Hepatocyte (in vitro differentiated cells): ENCODE data around the gene MAGI3. TPM values are rescaled to one million over a fixed set of nuclear protein-coding genes. Genes with fewer than 3 reads are reported as not detected.

Experiments
- DNase-seq: peaks from one replicate; pipeline ENCODE4 v3.0.0-alpha.2; 2016; ENCODE audit warnings: low spot score
- H2AFZ ChIP-seq: fragments of 200-600 bp; sonication (generic); 2 replicates; pipeline ENCODE4 v1.6.0; 2016; ENCODE audit warnings: antibody characterized with exemption, mild to moderate bottlenecking
- H3K27ac ChIP-seq: fragments of 200-600 bp; sonication (generic); 2 replicates; pipeline ENCODE4 v1.5.1; 2016; ENCODE audit warnings: mild to moderate bottlenecking
- H3K27me3 ChIP-seq: fragments of 200-600 bp; sonication (generic); 2 replicates; pipeline ENCODE4 v1.6.1; 2016
- H3K36me3 ChIP-seq: fragments of 200-600 bp; sonication (generic); replicated peaks from 2 replicates; pipeline ENCODE4 v1.5.1; 2016; ENCODE audit warnings: low read depth; ENCODE audit not compliant: insufficient read depth
- H3K4me1 ChIP-seq: fragments of 200-600 bp; sonication (generic); 2 replicates; pipeline ENCODE4 v1.5.1; 2016; ENCODE audit warnings: mild to moderate bottlenecking, moderate library complexity; ENCODE audit not compliant: insufficient read depth
- H3K4me2 ChIP-seq: fragments of 200-600 bp; sonication (generic); 2 replicates; pipeline ENCODE4 v1.6.0; 2016
- H3K4me3 ChIP-seq: fragments of 200-600 bp; sonication (generic); 2 replicates; pipeline ENCODE4 v1.5.1; 2016; ENCODE audit warnings: mild to moderate bottlenecking
- H3K79me2 ChIP-seq: fragments of 200-600 bp; sonication (generic); 2 replicates; pipeline ENCODE4 v1.6.0; 2017; ENCODE audit warnings: mild to moderate bottlenecking
- H3K9me2 ChIP-seq: fragments of 200-600 bp; sonication (generic); replicated peaks from 2 replicates; pipeline ENCODE4 v1.6.0; 2017; ENCODE audit warnings: mild to moderate bottlenecking; ENCODE audit not compliant: insufficient read depth
- H3K9me3 ChIP-seq: fragments of 200-600 bp; sonication (generic); 2 replicates; pipeline ENCODE4 v1.5.1; 2016; ENCODE audit warnings: low read depth, mild to moderate bottlenecking
- H4K20me1 ChIP-seq: fragments of 200-600 bp; sonication (generic); 2 replicates; pipeline ENCODE4 v1.6.0; 2016; ENCODE audit warnings: mild to moderate bottlenecking; ENCODE audit not compliant: insufficient read depth, poor library complexity, severe bottlenecking
- CTCF ChIP-seq: fragments of 200-600 bp; sonication (generic); IDR thresholded peaks from 2 replicates; pipeline ENCODE4 v1.5.1; 2016; ENCODE audit warnings: antibody characterized with exemption, mild to moderate bottlenecking; ENCODE audit not compliant: poor library complexity
- EZH2 ChIP-seq: fragments of 200-600 bp; sonication (generic); IDR thresholded peaks from 2 replicates; pipeline ENCODE4 v1.6.1; 2016; ENCODE audit warnings: antibody characterized with exemption, mild to moderate bottlenecking, borderline replicate concordance
- EZH2phosphoT487 ChIP-seq: fragments of 200-600 bp; sonication (generic); IDR thresholded peaks from one replicate; pipeline ENCODE4 v1.6.1; 2018; ENCODE audit warnings: antibody characterized with exemption, mild to moderate bottlenecking, low read depth, moderate library complexity; ENCODE audit not compliant: unreplicated experiment, severe bottlenecking
- WGBS: methylation state at CpG from one replicate; pipeline ENCODE4 v1.1.6; 2016; ENCODE audit warnings: low lambda C conversion rate; ENCODE audit errors: missing lambda C conversion rate; 5-methylcytosine and 5-hydroxymethylcytosine counted together
- polyA plus RNA-seq: library from polyadenylated mRNA; unstranded; fragments of >200 nt; fragmentation: Nextera tagmentation; extraction: Ambion mirVana; gene quantifications from 2 replicates; pipeline ENCODE4 v1.2.1, GENCODE V29; 2016
- total RNA-seq: library from RNA; depleted of rRNA; stranded (reverse); fragments of >200 nt; gene quantifications from 2 replicates; pipeline ENCODE4 v1.2.3, GENCODE V29; 2014

MAGI3 gene
- total and polyA plus RNA-seq, 2 experiments from 2014 or later = 15.9 to 22.4 TPM

- H3K36me3 ChIP-seq = no peaks in the 10 kb centered on the region
- H3K4me2 ChIP-seq = no peak overlapping the region
- H3K9me2 ChIP-seq = no peaks in the 10 kb centered on the region
- no peaks in the 10 kb centered on the region for H3K27me3 ChIP-seq
- peaks cover 15% of the 10 kb centered on the region for H3K4me1 ChIP-seq
- TF ChIP-seq EZH2 (no peak), CTCF (no peak), EZH2phosphoT487 (no peak)
- no peak for DNase-seq
- peaks cover 74% of the 10 kb centered on the region for H3K79me2 ChIP-seq
- 79% methylated on average over 3 of the region's 3 CpGs for WGBS
- peak overlapping the region; percentile 7 for H3K27ac ChIP-seq
- no peaks in the 10 kb centered on the region for H4K20me1 ChIP-seq
- H3K9me3 ChIP-seq = no peaks in the 10 kb centered on the region
- no peak overlapping the region for H3K4me3 ChIP-seq
- H2AFZ ChIP-seq = no peak overlapping the region
Measured at GRCh38 chr1:113540335-113540734, 150.0 kb downstream of the MAGI3 start.

GRCh38 chr1:113541106-113541505 lies 150.8 kb downstream of the MAGI3 start:
- peak overlapping the region; percentile 7 for H3K27ac ChIP-seq
- no peak overlapping the region for H3K4me2 ChIP-seq
- TF ChIP-seq CTCF (no peak), EZH2phosphoT487 (no peak), EZH2 (no peak)
- H2AFZ ChIP-seq = no peak overlapping the region
- no peaks in the 10 kb centered on the region for H3K27me3 ChIP-seq
- no peaks in the 10 kb centered on the region for H3K36me3 ChIP-seq
- WGBS = 82% methylated on average over 2 of the region's 2 CpGs
- no peaks in the 10 kb centered on the region for H3K9me3 ChIP-seq
- H3K79me2 ChIP-seq = peaks cover 80% of the 10 kb centered on the region
- peaks cover 15% of the 10 kb centered on the region for H3K4me1 ChIP-seq
- no peaks in the 10 kb centered on the region for H4K20me1 ChIP-seq
- H3K9me2 ChIP-seq = no peaks in the 10 kb centered on the region
- H3K4me3 ChIP-seq = no peak overlapping the region
- DNase-seq = no peak

- Histone ChIP-seq H3K36me3 (no peaks in the 10 kb centered on the region), H3K4me2 (no peak overlapping the region), H3K9me2 (no peaks in the 10 kb centered on the region), H3K4me3 (no peak overlapping the region), H3K27me3 (no peaks in the 10 kb centered on the region), H3K79me2 (peaks cover 80% of the 10 kb centered on the region), H3K27ac (peak overlapping the region; percentile 43), H3K4me1 (peaks cover 15% of the 10 kb centered on the region), H2AFZ (no peak overlapping the region), H4K20me1 (no peaks in the 10 kb centered on the region), H3K9me3 (no peaks in the 10 kb centered on the region)
- TF ChIP-seq EZH2phosphoT487 (no peak), CTCF (no peak), EZH2 (no peak)
- DNase-seq = peak; percentile 23
- WGBS = 60% methylated on average over 6 of the region's 6 CpGs
Measured at GRCh38 chr1:113542221-113542701, 151.9 kb downstream of the MAGI3 start.
